K562 treated with DMSO at 1 percent for 48 hours (cell line): ENCODE data around the gene MAMLD1. TPM values are rescaled to one million over a fixed set of nuclear protein-coding genes. Genes with fewer than 3 reads are reported as not detected.

Experiments used
- total RNA-seq: library from RNA; unstranded; fragments of 300-600 nt; gene quantifications from 2 replicates; pipeline ENCODE4 v1.2.3, GENCODE V29; 2022; ENCODE audit warnings: low replicate concordance; ENCODE audit errors: extremely low read depth

MAMLD1 gene, protein sequence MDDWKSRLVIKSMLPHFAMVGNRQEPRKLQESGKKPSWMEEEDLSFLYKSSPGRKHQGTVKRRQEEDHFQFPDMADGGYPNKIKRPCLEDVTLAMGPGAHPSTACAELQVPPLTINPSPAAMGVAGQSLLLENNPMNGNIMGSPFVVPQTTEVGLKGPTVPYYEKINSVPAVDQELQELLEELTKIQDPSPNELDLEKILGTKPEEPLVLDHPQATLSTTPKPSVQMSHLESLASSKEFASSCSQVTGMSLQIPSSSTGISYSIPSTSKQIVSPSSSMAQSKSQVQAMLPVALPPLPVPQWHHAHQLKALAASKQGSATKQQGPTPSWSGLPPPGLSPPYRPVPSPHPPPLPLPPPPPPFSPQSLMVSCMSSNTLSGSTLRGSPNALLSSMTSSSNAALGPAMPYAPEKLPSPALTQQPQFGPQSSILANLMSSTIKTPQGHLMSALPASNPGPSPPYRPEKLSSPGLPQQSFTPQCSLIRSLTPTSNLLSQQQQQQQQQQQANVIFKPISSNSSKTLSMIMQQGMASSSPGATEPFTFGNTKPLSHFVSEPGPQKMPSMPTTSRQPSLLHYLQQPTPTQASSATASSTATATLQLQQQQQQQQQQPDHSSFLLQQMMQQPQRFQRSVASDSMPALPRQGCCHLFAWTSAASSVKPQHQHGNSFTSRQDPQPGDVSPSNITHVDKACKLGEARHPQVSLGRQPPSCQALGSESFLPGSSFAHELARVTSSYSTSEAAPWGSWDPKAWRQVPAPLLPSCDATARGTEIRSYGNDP
- not detected in 2 replicates for total RNA-seq

DNA sequence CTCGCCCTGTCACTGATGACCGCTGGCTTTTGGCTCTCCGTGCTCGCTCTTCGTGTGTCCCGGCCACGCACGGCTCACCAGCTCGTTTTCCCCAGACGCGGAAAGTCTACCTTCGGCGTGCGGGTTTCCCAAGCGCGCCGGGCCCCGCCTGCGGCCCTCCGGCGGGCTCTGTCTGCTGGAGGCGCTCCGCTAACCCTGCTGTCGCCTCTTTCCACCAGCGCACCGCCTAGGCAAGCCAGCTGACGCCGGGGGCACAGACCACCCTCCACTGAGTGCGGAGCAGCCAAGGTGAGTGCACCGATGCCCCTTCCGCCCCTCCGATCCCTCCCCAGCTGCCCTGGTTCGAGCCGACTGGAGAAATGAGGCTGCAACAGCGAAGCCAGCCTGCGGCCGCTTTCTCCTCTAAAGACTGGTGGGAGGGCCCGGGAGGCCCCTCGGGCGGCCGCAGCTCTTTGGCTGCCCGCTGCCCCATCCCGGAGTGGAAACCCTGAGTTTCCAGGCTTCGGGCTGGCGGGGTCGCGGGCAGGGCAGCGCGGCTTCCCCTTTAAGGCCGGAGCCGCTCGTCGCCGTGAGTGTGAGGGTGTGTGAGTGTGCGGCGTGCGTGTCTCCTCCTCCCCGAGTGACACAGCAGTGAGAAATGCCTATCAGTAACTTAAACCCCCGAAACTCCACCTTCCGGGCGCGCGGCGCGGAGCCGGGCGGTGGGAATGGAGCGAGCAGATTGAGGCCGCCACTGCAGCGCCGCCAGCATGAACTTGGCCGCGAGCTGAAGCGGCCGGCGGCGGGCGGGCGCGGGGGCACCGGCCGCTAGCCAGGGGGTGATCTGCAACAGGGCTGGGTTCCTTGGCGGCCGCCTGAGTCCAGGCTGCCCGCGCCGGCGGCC lies at the start of gene MAMLD1:
TSS of gene MAMLD1 (plus strand) at position 719 of the 883 bp plus-strand sequence. CDS start 82,200 bp downstream, outside the sequence.

Other genes with a start within 250 kb of the MAMLD1 start
- not detected in 2 replicates for gene MTM1, start 205.3 kb downstream of the MAMLD1 start, total RNA-seq